K562 (cell line): ENCODE measurements around the gene VWC2.

Source experiments
- CBX3 ChIP-seq, 2 experiments: IDR thresholded peaks; 1 replicate in 1 of 2; 2 replicates in 1 of 2; pipeline ENCODE4 v1.6.1; 2012; ENCODE audit warnings: inconsistent platforms in 2 of 2, low read length in 2 of 2, borderline replicate concordance in 1 of 2, control low read depth in 1 of 2
- CREBBP ChIP-seq: IDR thresholded peaks from one replicate; pipeline ENCODE4 v1.6.1; 2012; ENCODE audit warnings: low read depth, mild to moderate bottlenecking, control low read depth, inconsistent platforms, low read length
- CTCF ChIP-seq, 3 experiments: IDR thresholded peaks in 2 of 3; conservative IDR thresholded peaks in 1 of 3; 2 replicates each; pipeline ENCODE4 v1.5.1; 2011 to 2012; ENCODE audit warnings: low read length in 3 of 3, mild to moderate bottlenecking in 3 of 3, control low read depth in 2 of 3, improper control_type of control experiment in 1 of 3, inconsistent platforms in 1 of 3, low read depth in 1 of 3, mixed read lengths in 1 of 3, moderate library complexity in 1 of 3; ENCODE audit not compliant: insufficient read depth in 2 of 3
- FOXJ3 ChIP-seq: sonication (generic); formaldehyde crosslinking; IDR thresholded peaks from 2 replicates; pipeline ENCODE4 v1.4.0; 2020; ENCODE audit warnings: mild to moderate bottlenecking, missing genetic modification reagents
- FOXM1 ChIP-seq, 2 experiments: fragments of 450-650 bp in 1 of 2; sonication (generic) in 1 of 2; formaldehyde crosslinking in 1 of 2; IDR thresholded peaks; 2 replicates each; pipeline versions ENCODE4 v1.6.1 to v1.9.0; 2017 to 2022; ENCODE audit warnings: low read depth in 2 of 2, mild to moderate bottlenecking in 2 of 2, missing genetic modification reagents in 1 of 2, moderate library complexity in 1 of 2
- HIVEP1 ChIP-seq: fragments of 250-450 bp; sonication (Bioruptor Pico); IDR thresholded peaks from 2 replicates; pipeline ENCODE4 v1.4.0; 2020; ENCODE audit warnings: mild to moderate bottlenecking
- MAX ChIP-seq: sonication (generic); formaldehyde crosslinking; IDR thresholded peaks from 2 replicates; pipeline ENCODE4 v1.9.0; 2022; ENCODE audit warnings: mild to moderate bottlenecking, missing genetic modification reagents
- NBN ChIP-seq: fragments of 450-650 bp; IDR thresholded peaks from 2 replicates; pipeline ENCODE4 v1.6.1; 2016; ENCODE audit warnings: low read depth, mild to moderate bottlenecking
- POLR2AphosphoS5 ChIP-seq: IDR thresholded peaks from 2 replicates; pipeline ENCODE4 v1.6.1; 2011; ENCODE audit warnings: mild to moderate bottlenecking, low read depth, low read length, moderate library complexity; ENCODE audit not compliant: control insufficient read depth, insufficient read depth
- RAD21 ChIP-seq, 2 experiments: fragments of 250-450 bp in 1 of 2; fragments of 450-650 bp in 1 of 2; sonication (Bioruptor Pico) in 1 of 2; formaldehyde crosslinking in 1 of 2; IDR thresholded peaks in 1 of 2; conservative IDR thresholded peaks in 1 of 2; 2 replicates each; pipeline versions ENCODE4 v1.4.0 to v1.8.0; 2020 to 2022; ENCODE audit warnings: mild to moderate bottlenecking in 2 of 2, moderate library complexity in 1 of 2
- ZBTB40 ChIP-seq, 2 experiments: fragments of 450-650 bp in 1 of 2; sonication (generic) in 1 of 2; formaldehyde crosslinking in 1 of 2; IDR thresholded peaks; 2 replicates each; pipeline versions ENCODE4 v1.7.1 to v1.9.0; 2016 to 2022; ENCODE audit warnings: inconsistent platforms in 1 of 2, mild to moderate bottlenecking in 1 of 2, missing genetic modification reagents in 1 of 2

GRCh38 chr7:49789736-49790135 lies 16.3 kb downstream of the VWC2 start:
- no peak for TF ChIP-seq NBN
- no peak for TF ChIP-seq MAX (CRISPR knock-in tag)
- no peak for TF ChIP-seq HIVEP1 (CRISPR knock-in tag)
- no peak for TF ChIP-seq ZBTB40 (IDR thresholded peaks at IDR 0.05)
- TF ChIP-seq ZBTB40 (CRISPR knock-in tag; IDR thresholded peaks at IDR 0.05), result no peak
- TF ChIP-seq FOXM1 (IDR thresholded peaks at IDR 0.05; ENCODE audit: low read depth), result no peak
- TF ChIP-seq FOXM1 (CRISPR knock-in tag; IDR thresholded peaks at IDR 0.05; ENCODE audit: low read depth), result no peak
- TF ChIP-seq POLR2AphosphoS5, result no peak
- TF ChIP-seq FOXJ3 (CRISPR knock-in tag), result no peak
- no peak for TF ChIP-seq CREBBP
- no peak for TF ChIP-seq CBX3 (IDR thresholded peaks at IDR 0.05; ENCODE audit: borderline replicate concordance in 1 of 2, low read length in 2 of 2)
- no peak for TF ChIP-seq CTCF (IDR thresholded peaks at IDR 0.05 in 2 of 3, conservative IDR thresholded peaks at IDR 0.05 in 1 of 3; ENCODE audit: insufficient read depth in 2 of 3, low read depth in 1 of 3, low read length in 3 of 3)
- TF ChIP-seq RAD21 (CRISPR knock-in tag; conservative IDR thresholded peaks at IDR 0.05 in 1 of 2, IDR thresholded peaks at IDR 0.05 in 1 of 2), result no peak
